Skeletal muscle cell (primary cell): Measurements from ENCODE around the gene TDRD5.

Experiments used
- DNase-seq: peaks from one replicate; pipeline ENCODE4 v3.0.0-alpha.2; 2010; ENCODE audit warnings: low read depth
- H3K4me3 ChIP-seq: 2 replicates; pipeline ENCODE4 v1.5.1; 2011; ENCODE audit warnings: low read depth, mild to moderate bottlenecking, control low read depth, low read length, moderate library complexity

TDRD5 gene

DNA sequence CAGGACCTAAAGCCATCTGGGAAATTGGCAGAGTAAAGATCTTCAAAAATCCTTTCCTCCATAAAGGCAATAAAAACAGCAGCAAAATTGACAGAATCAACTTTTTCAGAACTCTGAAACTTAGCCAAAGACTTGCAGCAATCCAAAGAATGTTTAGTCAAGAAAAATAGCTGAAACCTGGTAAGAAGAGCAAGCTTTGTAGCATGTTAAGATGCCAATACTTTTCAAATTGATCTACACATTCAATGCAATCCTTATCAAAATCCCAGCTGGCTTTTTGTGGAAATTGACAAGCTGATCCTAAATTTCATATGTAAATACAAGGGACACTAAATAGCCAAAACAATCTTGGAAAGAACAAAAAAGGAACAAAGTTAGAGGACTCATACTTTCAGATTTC, 127.6 kb downstream of the TDRD5 start:
- H3K4me3 ChIP-seq: no peak overlapping the region
- no peak for DNase-seq

DNA sequence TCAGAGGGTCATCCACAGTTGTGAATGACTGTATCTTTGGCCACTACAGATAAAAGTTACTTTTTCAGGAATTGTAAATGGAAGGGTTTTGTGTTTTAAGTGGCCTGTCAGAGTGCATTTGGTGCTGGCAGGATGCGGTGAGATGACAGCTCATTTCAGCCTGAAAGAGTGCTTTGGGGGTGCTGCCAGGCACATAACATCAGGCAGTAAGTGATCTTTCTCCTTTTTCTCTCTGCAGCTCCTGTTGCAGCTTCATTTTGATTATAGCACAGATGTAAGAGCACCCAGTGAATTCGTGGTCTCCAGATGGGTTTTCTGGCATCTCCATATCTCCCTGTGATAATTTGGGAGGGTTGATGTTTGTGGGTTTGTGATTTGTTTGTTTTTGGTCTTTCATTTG, 136.6 kb downstream of the TDRD5 start:
- DNase-seq: no peak
- H3K4me3 ChIP-seq: no peak overlapping the region

DNA sequence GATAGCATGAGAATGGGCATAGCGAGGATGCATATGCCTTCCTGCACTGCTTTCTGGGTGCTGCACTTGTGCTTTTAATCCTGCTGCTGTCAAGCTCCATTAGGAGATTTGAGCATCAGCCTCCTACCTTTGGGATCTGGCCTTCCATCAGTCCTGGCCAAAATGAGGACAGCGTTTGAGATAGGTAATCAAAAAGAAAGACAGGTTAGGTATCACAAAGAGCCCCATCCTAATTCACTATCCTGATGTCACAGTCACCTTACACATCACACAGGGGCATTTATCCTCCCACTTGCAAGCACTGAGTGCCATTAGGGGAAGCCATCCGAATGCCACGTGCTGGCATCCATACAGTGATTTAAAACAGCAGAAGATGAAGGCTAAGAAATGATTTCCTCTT, 138.2 kb downstream of the TDRD5 start:
- DNase-seq: no peak
- H3K4me3 ChIP-seq: no peak overlapping the region

DNA sequence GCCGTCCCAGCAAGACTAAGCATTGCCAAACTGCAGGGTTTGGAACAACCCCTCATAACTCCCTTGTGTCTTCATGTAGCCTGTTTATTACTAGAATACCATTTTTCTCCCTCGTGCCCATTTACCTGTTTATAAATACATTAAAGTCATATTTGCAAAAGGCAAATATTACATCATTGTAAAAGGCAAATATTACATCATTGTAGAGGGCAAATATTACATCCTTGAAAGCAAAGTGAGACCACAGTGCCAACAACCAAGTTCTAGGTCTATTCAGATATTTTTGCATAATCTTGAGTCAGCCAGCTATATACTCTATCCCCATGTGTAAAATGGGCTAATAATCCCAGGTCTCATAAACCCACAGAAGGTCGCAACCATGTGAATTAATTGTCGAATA, 140.0 kb downstream of the TDRD5 start:
- no peak for DNase-seq
- no peak overlapping the region for H3K4me3 ChIP-seq
